GM23338 (cell line): ENCODE data around the gene ZNF687. TPM values are rescaled to one million over a fixed set of nuclear protein-coding genes. Genes with fewer than 3 reads are reported as not detected.

Experiments
- ATAC-seq: fragments of 200-7000 bp; cut with Tn5 transposase; 3 replicates; pipeline ENCODE4 v1.9.1; 2020
- DNase-seq: peaks from one replicate; pipeline ENCODE4 v3.0.0-alpha.2; 2015; ENCODE audit warnings: low spot score
- H2AFZ ChIP-seq: fragments of 200-600 bp; sonication (generic); 2 replicates; pipeline ENCODE4 v1.8.0; 2016; ENCODE audit warnings: antibody characterized with exemption, mild to moderate bottlenecking, moderate library complexity
- H3F3A ChIP-seq: fragments of 200-600 bp; sonication (generic); replicated peaks from 2 replicates; pipeline ENCODE4 v1.8.0; 2017; ENCODE audit warnings: antibody characterized with exemption, mixed run types, low read depth
- H3K27ac ChIP-seq: fragments of 200-600 bp; sonication (generic); 2 replicates; pipeline ENCODE4 v1.6.1; 2016; ENCODE audit warnings: low read depth
- H3K27me3 ChIP-seq: fragments of 200-600 bp; sonication (generic); 2 replicates; pipeline ENCODE4 v1.8.0; 2016; ENCODE audit warnings: mild to moderate bottlenecking, mixed run types, moderate library complexity; ENCODE audit not compliant: insufficient read depth
- H3K36me3 ChIP-seq: fragments of 200-600 bp; sonication (generic); 2 replicates; pipeline ENCODE4 v1.8.0; 2016; ENCODE audit warnings: mild to moderate bottlenecking; ENCODE audit not compliant: insufficient read depth
- H3K4me1 ChIP-seq: fragments of 200-600 bp; sonication (generic); 2 replicates; pipeline ENCODE4 v1.8.0; 2016; ENCODE audit warnings: mild to moderate bottlenecking, moderate library complexity; ENCODE audit not compliant: insufficient read depth
- H3K4me2 ChIP-seq: fragments of 200-600 bp; sonication (generic); 2 replicates; pipeline ENCODE4 v1.7.1; 2017; ENCODE audit warnings: mixed run types
- H3K4me3 ChIP-seq: fragments of 200-600 bp; sonication (generic); 2 replicates; pipeline ENCODE4 v1.6.1; 2016; ENCODE audit warnings: mixed run types
- H3K79me2 ChIP-seq: fragments of 200-600 bp; sonication (generic); replicated peaks from 2 replicates; pipeline ENCODE4 v1.8.0; 2017; ENCODE audit warnings: mild to moderate bottlenecking; ENCODE audit not compliant: insufficient read depth
- H3K9me2 ChIP-seq: fragments of 200-600 bp; sonication (generic); 2 replicates; pipeline ENCODE4 v1.8.0; 2017; ENCODE audit not compliant: insufficient read depth
- H4K20me1 ChIP-seq: fragments of 200-600 bp; sonication (generic); replicated peaks from 2 replicates; pipeline ENCODE4 v1.8.0; 2017; ENCODE audit warnings: mild to moderate bottlenecking; ENCODE audit not compliant: insufficient read depth
- H3K27ac Mint-ChIP-seq: 2 replicates; pipeline ENCODE4 v1.8.0; 2020; ENCODE audit warnings: inconsistent platforms, mild to moderate bottlenecking, moderate library complexity, mixed read lengths
- H3K27me3 Mint-ChIP-seq: 3 replicates; pipeline ENCODE4 v1.8.0; 2022; ENCODE audit warnings: low read depth, mild to moderate bottlenecking, moderate library complexity, mixed read lengths, inconsistent platforms; ENCODE audit not compliant: insufficient read depth, poor library complexity
- H3K36me3 Mint-ChIP-seq: 3 replicates; pipeline ENCODE4 v1.8.0; 2021; ENCODE audit warnings: low read depth, mild to moderate bottlenecking, inconsistent platforms, moderate library complexity, mixed read lengths
- H3K4me1 Mint-ChIP-seq: 3 replicates; pipeline ENCODE4 v1.8.0; 2020; ENCODE audit warnings: mild to moderate bottlenecking, inconsistent platforms, mixed read lengths
- H3K4me3 Mint-ChIP-seq: 3 replicates; pipeline ENCODE4 v1.8.0; 2021; ENCODE audit warnings: moderate library complexity, mild to moderate bottlenecking, inconsistent platforms, mixed read lengths
- H3K9me3 Mint-ChIP-seq: 3 replicates; pipeline ENCODE4 v1.8.0; 2020; ENCODE audit warnings: moderate library complexity, mild to moderate bottlenecking, inconsistent platforms, mixed read lengths
- CREB1 ChIP-seq: fragments of 250-450 bp; sonication (Bioruptor Pico); IDR thresholded peaks from 2 replicates; pipeline ENCODE4 v1.5.0; 2020; ENCODE audit warnings: low read depth, mild to moderate bottlenecking, moderate library complexity
- EZH2 ChIP-seq: fragments of 200-600 bp; sonication (generic); IDR thresholded peaks from one replicate; pipeline ENCODE4 v1.8.0; 2017; ENCODE audit warnings: antibody characterized with exemption, mild to moderate bottlenecking, low read depth; ENCODE audit not compliant: unreplicated experiment
- JUNB ChIP-seq: IDR thresholded peaks from one replicate; pipeline ENCODE4 v1.6.1; 2016; ENCODE audit warnings: antibody characterized with exemption; ENCODE audit not compliant: unreplicated experiment
- NANOG ChIP-seq: IDR thresholded peaks from 2 replicates; pipeline ENCODE4 v1.6.1; 2016; ENCODE audit warnings: antibody characterized with exemption, borderline replicate concordance
- POLR2AphosphoS5 ChIP-seq: IDR thresholded peaks from 2 replicates; pipeline ENCODE4 v1.6.1; 2016; ENCODE audit warnings: antibody characterized with exemption, low read depth
- STAT1 ChIP-seq: IDR thresholded peaks from one replicate; pipeline ENCODE4 v1.6.1; 2016; ENCODE audit warnings: antibody characterized with exemption; ENCODE audit not compliant: unreplicated experiment
- ZNF114 ChIP-seq: fragments of 250-450 bp; sonication (Bioruptor Pico); IDR thresholded peaks from 2 replicates; pipeline ENCODE4 v1.5.0; 2020; ENCODE audit warnings: mild to moderate bottlenecking, moderate library complexity
- ZNF462 ChIP-seq: fragments of 250-450 bp; sonication (Bioruptor Pico); IDR thresholded peaks from 2 replicates; pipeline ENCODE4 v1.5.0; 2020; ENCODE audit warnings: mild to moderate bottlenecking, moderate library complexity
- polyA plus RNA-seq: library from polyadenylated mRNA; unstranded; fragments of >200 nt; fragmentation: Nextera tagmentation; extraction: Ambion mirVana; gene quantifications from 2 replicates; pipeline ENCODE4 v1.2.1, GENCODE V29; 2016
- total RNA-seq: library from RNA; depleted of rRNA; stranded (reverse); fragments of >200 nt; shearing (Covaris generic); gene quantifications from 2 replicates; pipeline ENCODE4 v1.2.3, GENCODE V29; 2014
- TF ChIP-seq, protein P1 (sequence below): IDR thresholded peaks from 2 replicates; pipeline ENCODE4 v1.6.1; 2016; ENCODE audit warnings: antibody characterized with exemption
- TF ChIP-seq, protein P2 (sequence below), 2 experiments: fragments of 200-600 bp in 1 of 2; sonication (generic) in 1 of 2; conservative IDR thresholded peaks; 2 replicates each; pipeline versions ENCODE4 v1.5.1 to v1.6.1; 2016 to 2017; ENCODE audit warnings: antibody characterized with exemption in 2 of 2, low read depth in 2 of 2, mild to moderate bottlenecking in 2 of 2, moderate library complexity in 1 of 2

ZNF687 gene
- total and polyA plus RNA-seq, 2 experiments from 2014 or later = 7.7 to 63.9 TPM

- TF ChIP-seq, protein P1, sequence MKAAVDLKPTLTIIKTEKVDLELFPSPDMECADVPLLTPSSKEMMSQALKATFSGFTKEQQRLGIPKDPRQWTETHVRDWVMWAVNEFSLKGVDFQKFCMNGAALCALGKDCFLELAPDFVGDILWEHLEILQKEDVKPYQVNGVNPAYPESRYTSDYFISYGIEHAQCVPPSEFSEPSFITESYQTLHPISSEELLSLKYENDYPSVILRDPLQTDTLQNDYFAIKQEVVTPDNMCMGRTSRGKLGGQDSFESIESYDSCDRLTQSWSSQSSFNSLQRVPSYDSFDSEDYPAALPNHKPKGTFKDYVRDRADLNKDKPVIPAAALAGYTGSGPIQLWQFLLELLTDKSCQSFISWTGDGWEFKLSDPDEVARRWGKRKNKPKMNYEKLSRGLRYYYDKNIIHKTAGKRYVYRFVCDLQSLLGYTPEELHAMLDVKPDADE = no peak
- TF ChIP-seq, protein P2, sequence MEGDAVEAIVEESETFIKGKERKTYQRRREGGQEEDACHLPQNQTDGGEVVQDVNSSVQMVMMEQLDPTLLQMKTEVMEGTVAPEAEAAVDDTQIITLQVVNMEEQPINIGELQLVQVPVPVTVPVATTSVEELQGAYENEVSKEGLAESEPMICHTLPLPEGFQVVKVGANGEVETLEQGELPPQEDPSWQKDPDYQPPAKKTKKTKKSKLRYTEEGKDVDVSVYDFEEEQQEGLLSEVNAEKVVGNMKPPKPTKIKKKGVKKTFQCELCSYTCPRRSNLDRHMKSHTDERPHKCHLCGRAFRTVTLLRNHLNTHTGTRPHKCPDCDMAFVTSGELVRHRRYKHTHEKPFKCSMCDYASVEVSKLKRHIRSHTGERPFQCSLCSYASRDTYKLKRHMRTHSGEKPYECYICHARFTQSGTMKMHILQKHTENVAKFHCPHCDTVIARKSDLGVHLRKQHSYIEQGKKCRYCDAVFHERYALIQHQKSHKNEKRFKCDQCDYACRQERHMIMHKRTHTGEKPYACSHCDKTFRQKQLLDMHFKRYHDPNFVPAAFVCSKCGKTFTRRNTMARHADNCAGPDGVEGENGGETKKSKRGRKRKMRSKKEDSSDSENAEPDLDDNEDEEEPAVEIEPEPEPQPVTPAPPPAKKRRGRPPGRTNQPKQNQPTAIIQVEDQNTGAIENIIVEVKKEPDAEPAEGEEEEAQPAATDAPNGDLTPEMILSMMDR (conservative IDR thresholded peaks at IDR 0.05; ENCODE audit: low read depth in 2 of 2) = no peak
- no peak for TF ChIP-seq ZNF114 (CRISPR knock-in tag)
- TF ChIP-seq EZH2 = no peak
- TF ChIP-seq STAT1 = no peak
- no peak for TF ChIP-seq POLR2AphosphoS5
- no peak for TF ChIP-seq JUNB
Observed at GRCh38 chr1:151336556-151336955, 54.5 kb downstream of the ZNF687 start (continued).

GRCh38 chr1:151340870-151341754 lies 59.0 kb downstream of the ZNF687 start:
- peak; percentile 98 for DNase-seq
- H3K9me3 Mint-ChIP-seq = no peaks in the 10 kb centered on the region
- peak overlapping the region; percentile 83 for H3K27ac Mint-ChIP-seq
- Histone ChIP-seq H3K4me2 (no peak overlapping the region), H3K36me3 (peaks cover 10% of the 10 kb centered on the region; the same call in 1 of the 2 replicates), H3F3A (peaks cover 14% of the 10 kb centered on the region; the same call in 1 of the 2 replicates), H3K27ac (peak overlapping the region; percentile 48), H3K27me3 (no peaks in the 10 kb centered on the region), H3K4me1 (peaks cover 6% of the 10 kb centered on the region; the same call in 1 of the 2 replicates), H3K4me3 (no peak overlapping the region), H3K9me2 (no peaks in the 10 kb centered on the region), H2AFZ (no peak overlapping the region), H3K79me2 (peaks cover 13% of the 10 kb centered on the region), H4K20me1 (no peaks in the 10 kb centered on the region; the same call in 1 of the 2 replicates)
- H3K36me3 Mint-ChIP-seq = peaks cover 38% of the 10 kb centered on the region
- ATAC-seq = peak; percentile 91
- peaks cover 3% of the 10 kb centered on the region for H3K27me3 Mint-ChIP-seq
- H3K4me1 Mint-ChIP-seq = peaks cover 10% of the 10 kb centered on the region
- H3K4me3 Mint-ChIP-seq = no peak overlapping the region; the same call in 2 of the 3 replicates
- TF ChIP-seq, protein P1 = no peak
- TF ChIP-seq ZNF462 (CRISPR knock-in tag) (no peak), NANOG (no peak), CREB1 (peak; percentile 58; the same call in 1 of the 2 replicates)
- TF ChIP-seq, protein P2 (conservative IDR thresholded peaks at IDR 0.05; ENCODE audit: low read depth in 2 of 2) = peak; percentile 90
